Islet precursor cell (in vitro differentiated cells): ENCODE results near the gene MMP19.
A peak's percentile ranks its signal among the peaks of the same experiment; 100 is the strongest.
"Not testable (repeated sequence)": the region's sequence is repeated elsewhere in the genome, so short reads cannot be mapped to it uniquely, and the experiment has no call there.

ENCODE experiments used
- DNase-seq: peaks from one replicate; pipeline ENCODE4 v3.0.0-alpha.2; 2018

Gene MMP19, protein sequence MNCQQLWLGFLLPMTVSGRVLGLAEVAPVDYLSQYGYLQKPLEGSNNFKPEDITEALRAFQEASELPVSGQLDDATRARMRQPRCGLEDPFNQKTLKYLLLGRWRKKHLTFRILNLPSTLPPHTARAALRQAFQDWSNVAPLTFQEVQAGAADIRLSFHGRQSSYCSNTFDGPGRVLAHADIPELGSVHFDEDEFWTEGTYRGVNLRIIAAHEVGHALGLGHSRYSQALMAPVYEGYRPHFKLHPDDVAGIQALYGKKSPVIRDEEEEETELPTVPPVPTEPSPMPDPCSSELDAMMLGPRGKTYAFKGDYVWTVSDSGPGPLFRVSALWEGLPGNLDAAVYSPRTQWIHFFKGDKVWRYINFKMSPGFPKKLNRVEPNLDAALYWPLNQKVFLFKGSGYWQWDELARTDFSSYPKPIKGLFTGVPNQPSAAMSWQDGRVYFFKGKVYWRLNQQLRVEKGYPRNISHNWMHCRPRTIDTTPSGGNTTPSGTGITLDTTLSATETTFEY

GRCh38 chr12:55842681-55843429 is at the start of gene MMP19:
MMP19 (minus strand) TSS chr12:55842936; CDS start chr12:55842830, 106 bp downstream.
- DNase-seq: peak; percentile 89

- DNase-seq: no peak
Observed at GRCh38 chr12:55891310-55891709, 48.6 kb upstream of the MMP19 start.

GRCh38 chr12:55885113-55885512 is 42.4 kb upstream of the MMP19 start:
- DNase-seq: no peak

DNA sequence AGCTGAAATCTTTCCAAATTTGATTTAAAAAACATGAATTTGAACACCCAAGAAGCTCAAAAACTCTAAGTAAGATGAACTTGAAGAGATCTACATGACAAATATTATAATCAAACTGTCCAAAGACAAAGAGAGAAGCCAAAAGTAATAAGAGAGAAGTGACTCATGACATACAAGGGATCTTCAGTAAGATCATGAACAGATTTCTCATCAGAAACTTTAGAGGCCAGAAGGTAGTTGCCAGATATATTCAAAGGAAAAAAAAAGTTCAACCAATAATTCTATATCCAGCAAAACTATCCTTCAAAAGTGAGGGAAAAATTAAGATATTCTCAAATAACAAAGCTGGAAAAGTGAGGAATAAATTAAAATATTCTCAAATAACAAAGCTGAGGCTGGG is 35.1 kb upstream of the MMP19 start:
- DNase-seq: no peak

GRCh38 chr12:55875704-55876467 is 33.1 kb upstream of the MMP19 start:
- DNase-seq: peak; percentile 61

DNA sequence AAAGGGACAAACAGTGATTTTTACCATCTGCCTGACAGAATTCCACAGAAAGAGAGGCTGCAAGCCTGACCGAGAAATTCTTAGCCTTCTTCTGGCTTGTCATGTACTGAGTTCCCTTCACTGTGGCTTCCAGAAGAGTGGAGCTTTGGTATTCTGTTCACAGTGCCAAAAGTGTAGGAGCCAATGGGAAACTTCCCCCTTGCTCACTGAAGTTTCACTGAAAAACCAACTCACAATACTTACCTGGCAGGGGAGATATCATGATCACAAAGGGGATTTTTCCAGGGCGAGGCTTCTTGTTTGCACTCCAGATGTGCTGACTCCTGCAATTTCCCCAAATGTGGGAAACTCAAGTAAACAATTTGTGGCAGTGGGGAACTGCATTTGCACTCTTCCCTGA is 31.7 kb upstream of the MMP19 start:
- DNase-seq: no peak

GRCh38 chr12:55866454-55867004 is 23.8 kb upstream of the MMP19 start:
- not testable (repeated sequence) for DNase-seq

DNA sequence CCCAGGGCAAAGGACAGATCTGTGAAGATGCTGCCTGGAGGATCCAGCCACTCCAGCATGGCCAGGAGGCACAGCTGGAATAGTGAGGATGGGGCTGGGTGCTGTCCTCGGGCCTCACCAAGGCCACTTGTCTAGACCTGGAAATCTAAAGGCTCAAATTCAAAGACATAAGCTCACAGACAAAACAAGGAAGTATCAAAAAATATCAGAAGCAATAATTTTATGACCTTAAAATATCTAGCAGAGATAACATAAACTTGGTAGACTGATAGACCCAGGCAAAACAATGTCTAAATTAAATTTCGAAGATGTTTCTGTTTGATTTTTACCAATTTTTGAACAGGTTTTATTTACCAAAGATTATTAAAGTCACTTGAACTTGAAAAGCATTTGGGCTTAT is 22.6 kb upstream of the MMP19 start:
- no peak for DNase-seq

- DNase-seq: not testable (repeated sequence)
Observed at GRCh38 chr12:55862931-55863330, 20.2 kb upstream of the MMP19 start.

DNA sequence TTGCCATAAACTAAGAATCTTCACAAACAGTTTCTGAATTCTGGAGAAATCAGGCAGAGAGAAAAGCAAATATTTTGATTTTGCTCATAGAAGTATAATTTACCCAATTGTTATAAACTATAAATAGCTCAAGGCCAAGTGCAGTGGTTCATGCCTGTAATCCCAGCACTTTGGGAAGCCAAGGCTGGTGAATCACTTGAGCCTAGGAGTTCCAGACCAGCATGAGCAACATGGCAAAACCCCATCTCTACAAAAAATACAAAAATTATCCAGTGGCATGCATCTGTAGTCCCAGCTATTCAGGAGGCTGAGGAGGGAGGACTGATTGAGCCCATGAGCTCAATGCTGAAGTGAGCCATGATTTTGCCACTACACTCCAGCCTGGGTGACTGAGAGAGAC is 19.6 kb upstream of the MMP19 start:
- no peak for DNase-seq

DNA sequence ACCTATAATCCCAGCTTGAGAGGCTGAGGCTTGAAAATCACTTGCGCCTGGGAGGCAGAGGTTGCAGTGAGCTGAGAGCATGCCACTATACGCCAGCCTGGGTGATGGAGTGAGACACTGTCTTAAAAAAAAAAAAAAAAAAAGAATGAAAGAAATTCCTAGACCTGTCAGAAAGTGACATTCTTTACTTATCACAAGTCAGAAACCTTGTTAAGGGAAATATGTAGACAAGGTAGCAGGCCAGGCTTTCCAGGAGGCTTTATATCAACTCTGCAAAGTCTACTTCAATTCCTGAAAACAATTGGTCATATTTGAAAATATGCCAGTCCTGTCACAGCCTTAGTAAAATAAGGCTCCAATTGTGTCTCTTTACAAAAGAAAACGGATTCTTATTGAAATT is 19.1 kb upstream of the MMP19 start:
- no peak for DNase-seq

DNA sequence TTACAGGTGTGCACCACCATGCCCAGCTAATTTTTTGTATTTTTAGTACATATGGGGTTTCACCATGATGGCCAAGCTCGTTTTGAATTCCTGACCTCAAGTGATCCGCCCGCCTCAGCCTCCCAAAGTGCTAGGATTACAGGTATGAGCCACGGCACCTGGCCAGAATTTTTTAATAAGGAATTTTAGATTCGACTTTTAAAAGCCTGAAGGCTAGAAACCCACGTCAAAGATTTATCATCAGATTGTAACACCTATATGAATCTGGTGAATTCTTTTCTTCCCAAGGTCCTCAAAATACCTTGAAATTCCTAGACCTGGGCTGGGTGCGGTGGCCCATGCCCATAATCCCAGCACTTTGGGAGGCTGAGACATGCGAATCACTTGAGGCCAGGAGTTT is 18.7 kb upstream of the MMP19 start:
- no peak for DNase-seq

- no peak for DNase-seq
Observed at GRCh38 chr12:55852740-55853139, 10.0 kb upstream of the MMP19 start.

GRCh38 chr12:55850893-55851292 is 8.2 kb upstream of the MMP19 start:
- DNase-seq: peak; percentile 79

DNA sequence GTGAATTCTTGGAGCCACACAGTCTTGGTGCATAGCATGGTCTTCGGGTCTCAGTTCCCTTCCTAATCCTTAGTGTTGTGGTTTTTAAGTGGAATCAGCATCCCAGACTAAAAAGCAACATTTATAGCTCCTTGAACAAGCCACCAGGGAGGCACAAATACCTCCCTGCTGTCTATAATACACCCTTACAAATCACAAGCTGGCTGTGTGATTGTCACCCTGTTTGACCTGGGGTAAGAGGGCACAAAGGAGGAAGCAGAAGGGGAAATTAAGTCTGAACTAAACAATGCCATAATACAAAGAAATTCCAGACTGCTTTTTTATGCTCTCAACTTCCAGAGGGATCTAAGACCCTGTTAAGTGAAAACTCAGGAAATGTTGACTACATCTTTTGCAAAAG is 7.7 kb upstream of the MMP19 start:
- DNase-seq: no peak

DNA sequence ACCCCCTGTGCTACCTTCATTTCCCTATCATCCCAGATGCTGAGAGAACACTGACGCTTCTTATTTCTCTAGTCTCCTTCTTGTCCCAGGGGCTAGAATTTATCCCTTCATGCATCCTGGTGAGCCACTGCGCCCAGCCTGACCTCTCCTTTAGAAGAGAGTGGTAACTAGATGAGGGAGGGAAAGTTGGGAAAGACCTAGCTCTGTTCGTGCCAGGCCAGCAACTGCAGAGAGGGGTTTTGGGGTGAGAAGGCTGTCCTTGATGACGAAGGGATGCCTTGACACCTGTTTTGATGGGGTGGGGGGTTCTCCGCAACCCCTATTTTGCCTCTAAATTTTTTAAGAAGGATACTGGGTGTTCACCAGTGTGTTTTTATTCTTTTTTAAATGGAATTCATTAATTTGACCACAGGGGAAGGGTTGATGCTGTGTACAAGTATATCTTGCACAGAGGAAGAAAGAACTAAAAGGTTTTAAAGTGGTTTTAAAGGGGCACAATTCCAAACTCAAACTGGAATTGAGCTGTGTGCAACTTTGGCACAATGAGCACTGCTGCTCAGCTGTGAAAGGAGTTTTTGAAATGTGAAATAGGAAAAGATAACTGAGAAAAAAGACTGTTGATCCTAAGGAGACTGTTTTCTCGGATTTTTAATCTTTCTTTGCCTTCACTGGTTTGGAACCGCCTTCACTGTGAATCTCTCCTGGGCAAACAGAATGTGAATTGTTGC is 7.0 kb upstream of the MMP19 start:
- no peak for DNase-seq

GRCh38 chr12:55847603-55848291 is 5.0 kb upstream of the MMP19 start:
- DNase-seq: peak; percentile 80

GRCh38 chr12:55847033-55847432 is 4.3 kb upstream of the MMP19 start:
- peak; percentile 68 for DNase-seq

GRCh38 chr12:55845785-55846496 is 3.2 kb upstream of the MMP19 start:
- peak; percentile 57 for DNase-seq

- DNase-seq: no peak
Observed at GRCh38 chr12:55845361-55845760, 2.6 kb upstream of the MMP19 start.

DNA sequence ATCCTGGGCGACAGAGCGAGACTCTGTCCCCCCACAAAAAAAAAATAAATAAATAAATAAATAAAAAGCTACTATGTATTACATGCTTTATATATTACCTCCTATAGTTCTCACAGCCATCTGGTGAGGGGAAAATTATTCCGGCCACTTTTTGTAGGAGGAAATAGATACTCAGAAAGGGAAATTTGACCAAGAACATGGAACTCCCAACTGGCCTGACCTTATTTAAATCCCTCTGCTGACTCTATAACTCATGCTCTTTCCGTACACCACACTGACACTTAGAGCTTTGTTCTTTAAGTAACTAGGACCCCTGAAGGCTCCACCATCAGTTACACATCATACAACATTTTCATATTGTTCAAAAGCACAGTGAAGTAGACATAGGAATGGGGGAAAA is 2.2 kb upstream of the MMP19 start:
- DNase-seq: no peak
